ENCODE measurements around the gene DENND11.

DENND11 gene

GRCh38 chr7:141737836-141738591, 36.0 kb upstream of the DENND11 start, which contains the start of gene SSBP1:
SSBP1 (plus strand) TSS chr7:141738358; CDS start chr7:141739167, 809 bp downstream.
- ChIA-PET CTCF (interaction anchor here (0.6 to 1.3 kb wide), 6 partner anchors 9 to 623 kb away, joined by 3 to 6 read pairs (median 4); no protein-coding TSS in a partner anchor), POLR2A (ENCODE audit: low non-redundant PET) (no interaction called here)
- TF ChIP-seq CTCF (conservative IDR thresholded peaks at IDR 0.05; ENCODE audit: low read depth) = peak; percentile 99
- DNase-seq (ENCODE audit: low spot score) = peak; percentile 85
- peak within 1 kb of the TSS; percentile 88 for H3K27ac ChIP-seq

GRCh38 chr7:141737118-141737835, 35.3 kb upstream of the DENND11 start:
- H3K27ac ChIP-seq = peak overlapping the region; percentile 88
- peak; percentile 8 for DNase-seq (ENCODE audit: low spot score)
- ChIA-PET CTCF (interaction anchor here (0.6 to 1.3 kb wide), 3 partner anchors 11 to 622 kb away, joined by 4 to 6 read pairs (median 6); no protein-coding TSS in a partner anchor), POLR2A (ENCODE audit: low non-redundant PET) (no interaction called here)
- no peak for TF ChIP-seq CTCF (conservative IDR thresholded peaks at IDR 0.05; ENCODE audit: low read depth)

GRCh38 chr7:141731476-141732149, 29.6 kb upstream of the DENND11 start:
- TF ChIP-seq CTCF (conservative IDR thresholded peaks at IDR 0.05; ENCODE audit: low read depth) = no peak
- DNase-seq (ENCODE audit: low spot score) = no peak
- ChIA-PET POLR2A (ENCODE audit: low non-redundant PET) (no interaction called here), CTCF (no interaction called here)
- no peak overlapping the region for H3K27ac ChIP-seq

- no peak overlapping the region for H3K27ac ChIP-seq
- no peak for DNase-seq (ENCODE audit: low spot score)
- no peak for TF ChIP-seq CTCF (conservative IDR thresholded peaks at IDR 0.05; ENCODE audit: low read depth)
- ChIA-PET POLR2A (ENCODE audit: low non-redundant PET) (no interaction called here), CTCF (interaction anchor here (1.0 kb wide), 1 partner anchor 9 kb away, joined by 3 read pairs; the partner anchor contains the start of gene SSBP1)
These were observed 27.1 kb upstream of the DENND11 start for GRCh38 chr7:141729020-141729419.

GRCh38 chr7:141722529-141722928, 20.6 kb upstream of the DENND11 start:
- POLR2A ChIA-PET (ENCODE audit: low non-redundant PET) = no interaction called here
- no peak for TF ChIP-seq CTCF (conservative IDR thresholded peaks at IDR 0.05; ENCODE audit: low read depth)
- no peak overlapping the region for H3K27ac ChIP-seq
- no peak for DNase-seq (ENCODE audit: low spot score)
- CTCF ChIA-PET = interaction anchor here (0.7 kb wide), 1 partner anchor 1511 kb away, joined by 3 read pairs; no protein-coding TSS in a partner anchor

- POLR2A ChIA-PET (ENCODE audit: low non-redundant PET) = no interaction called here
- no peak for DNase-seq (ENCODE audit: low spot score)
- TF ChIP-seq CTCF (conservative IDR thresholded peaks at IDR 0.05; ENCODE audit: low read depth) = no peak
- H3K27ac ChIP-seq = no peak overlapping the region
- CTCF ChIA-PET = no interaction called here
These were observed 15.5 kb upstream of the DENND11 start for GRCh38 chr7:141717450-141717849.
